Endothelial cell of umbilical vein (primary cell): Measurements from ENCODE around the gene SYNPO2L. TPM values are rescaled to one million over a fixed set of nuclear protein-coding genes. Genes with fewer than 3 reads are reported as not detected.

Experiments
- BruUV-seq: library from RNA; stranded (reverse); fragments of 400-500 nt; replicated peaks from 2 replicates; lab custom pipeline; 2021; lab: Mats Ljungman, UMichigan
- CTCF ChIA-PET: fragments of 300-600, 350-600 bp; sonication (Branson Sonifier 250); formaldehyde crosslinking; loops from one replicate; lab custom pipeline; 2021; ENCODE audit warnings: antibody characterized with exemption, inconsistent platforms; lab: Charles Lee
- POLR2A ChIA-PET: fragments of 300-600, 350-600 bp; sonication (Branson Sonifier 250); formaldehyde crosslinking; loops from one replicate; lab custom pipeline; 2021; ENCODE audit warnings: antibody characterized with exemption, inconsistent platforms; lab: Charles Lee
- DNase-seq: peaks from one replicate; pipeline ENCODE4 v3.0.0-alpha.2; 2011; ENCODE audit warnings: low read depth, low spot score
- FAIRE-seq: peaks from 2 replicates; lab custom pipeline; 2011; peaks lifted over from hg19 to GRCh38; lab: Jason Lieb, UNC
- H2AFZ ChIP-seq: 2 replicates; pipeline ENCODE4 v1.6.0; 2012; ENCODE audit warnings: low read depth, low read length, control low read depth, inconsistent platforms
- H3K27ac ChIP-seq: 2 replicates; pipeline ENCODE4 v1.5.1; 2011; ENCODE audit warnings: low read depth, mild to moderate bottlenecking, control low read depth, low read length, moderate library complexity; ENCODE audit not compliant: insufficient read depth
- H3K27me3 ChIP-seq, 2 experiments: 2 replicates each; pipeline versions ENCODE4 v1.6.0 to v1.6.1; 2011; ENCODE audit warnings: low read length in 2 of 2, mixed read lengths in 1 of 2; ENCODE audit not compliant: control insufficient read depth in 2 of 2, insufficient read depth in 2 of 2
- H3K36me3 ChIP-seq, 2 experiments: 2 replicates in 1 of 2; 3 replicates in 1 of 2; pipeline ENCODE4 v1.5.1; 2011; ENCODE audit warnings: low read length in 2 of 2, mild to moderate bottlenecking in 1 of 2, moderate library complexity in 1 of 2; ENCODE audit not compliant: control insufficient read depth in 2 of 2, insufficient read depth in 2 of 2; ENCODE audit errors: extremely low read depth in 1 of 2
- H3K4me1 ChIP-seq: 3 replicates; pipeline ENCODE4 v1.5.1; 2011; ENCODE audit warnings: mild to moderate bottlenecking, low read length; ENCODE audit not compliant: control insufficient read depth, insufficient read depth; ENCODE audit errors: extremely low read depth
- H3K4me2 ChIP-seq: 2 replicates; pipeline ENCODE4 v1.6.1; 2011; ENCODE audit warnings: low read length, control low read depth, mixed read lengths; ENCODE audit not compliant: insufficient read depth
- H3K4me3 ChIP-seq, 3 experiments: fragments of 200-600 bp in 1 of 3; sonication (generic), shearing (Covaris generic) in 1 of 3; replicated peaks in 1 of 3; 2 replicates each; pipeline ENCODE4 v1.5.1; 2011 to 2016; ENCODE audit warnings: control low read depth in 3 of 3, low read length in 3 of 3, mild to moderate bottlenecking in 2 of 3, inconsistent platforms in 1 of 3, low read depth in 1 of 3, moderate library complexity in 1 of 3; ENCODE audit not compliant: insufficient read depth in 1 of 3
- H3K79me2 ChIP-seq: 2 replicates; pipeline ENCODE4 v1.6.0; 2012; ENCODE audit warnings: low read length, inconsistent platforms; ENCODE audit not compliant: control insufficient read depth, insufficient read depth
- H3K9ac ChIP-seq: replicated peaks from 2 replicates; pipeline ENCODE3; 2011; ENCODE audit warnings: low read length, control low read depth; ENCODE audit not compliant: insufficient read depth; ENCODE audit errors: extremely low read depth
- H3K9me1 ChIP-seq: replicated peaks from 3 replicates; pipeline ENCODE4 v1.6.0; 2011; ENCODE audit warnings: mild to moderate bottlenecking, low read length; ENCODE audit not compliant: control insufficient read depth, insufficient read depth; ENCODE audit errors: extremely low read depth
- H3K9me3 ChIP-seq: replicated peaks from 2 replicates; pipeline ENCODE4 v1.5.1; 2012; ENCODE audit warnings: low read length, inconsistent platforms; ENCODE audit not compliant: control insufficient read depth, insufficient read depth
- H4K20me1 ChIP-seq: replicated peaks from 2 replicates; pipeline ENCODE3; 2011; ENCODE audit warnings: mild to moderate bottlenecking, low read length; ENCODE audit not compliant: control insufficient read depth, insufficient read depth; ENCODE audit errors: extremely low read depth
- EZH2 ChIP-seq: IDR thresholded peaks from 2 replicates; pipeline ENCODE4 v1.6.1; 2012; ENCODE audit warnings: borderline replicate concordance, low read depth, mild to moderate bottlenecking, moderate library complexity, low read length, inconsistent platforms; ENCODE audit not compliant: severe bottlenecking
- FOS ChIP-seq: IDR thresholded peaks from 2 replicates; pipeline ENCODE4 v1.6.1; 2011; ENCODE audit warnings: mild to moderate bottlenecking, low read length, moderate library complexity, borderline replicate concordance; ENCODE audit not compliant: insufficient read depth
- GATA2 ChIP-seq: IDR thresholded peaks from 2 replicates; pipeline ENCODE4 v1.7.0; 2011; ENCODE audit warnings: low read depth, mild to moderate bottlenecking, moderate library complexity, mixed read lengths, low read length; ENCODE audit not compliant: insufficient read length, insufficient read depth
- JUN ChIP-seq: IDR thresholded peaks from 2 replicates; pipeline ENCODE4 v1.6.1; 2011; ENCODE audit warnings: borderline replicate concordance, low read depth; ENCODE audit not compliant: insufficient read length, insufficient read depth
- MYC ChIP-seq: IDR thresholded peaks from one replicate; pipeline ENCODE4 v1.6.1; 2011; ENCODE audit warnings: mild to moderate bottlenecking, low read depth, low read length
- POLR2A ChIP-seq: IDR thresholded peaks from 2 replicates; pipeline ENCODE4 v1.6.1; 2012; ENCODE audit warnings: low read depth, mild to moderate bottlenecking, control low read depth, low read length
- POLR2AphosphoS5 ChIP-seq: IDR thresholded peaks from 2 replicates; pipeline ENCODE4 v1.6.1; 2012; ENCODE audit warnings: low read depth, mild to moderate bottlenecking, control low read depth, low read length, moderate library complexity; ENCODE audit not compliant: insufficient read depth
- dilution Hi-C: fragments of 300-500 bp; cut with MboI; formaldehyde crosslinking; loops from one replicate; pipeline ENCODE4 v1.15.0; 2019; ENCODE audit warnings: low sequenced_read_pairs; ENCODE audit not compliant: extremely low pct_ligation_motif_present
- intact Hi-C: fragments of 100-400 bp; cut with micrococcal nuclease; formaldehyde crosslinking; loops from one replicate; pipeline ENCODE4 v1.10.0; 2022
- polyA plus RNA-seq, 4 experiments: library from polyadenylated mRNA; depleted of rRNA in 3 of 4; stranded (reverse) in 3 of 4; unstranded in 1 of 4; fragments of >200 nt; gene quantifications; 2 replicates each; pipeline versions ENCODE4 v1.2.1 to v1.2.3, GENCODE V29; 2011 to 2012; ENCODE audit warnings: missing spikeins in 1 of 4
- total RNA-seq: library from RNA; stranded (reverse); gene quantifications from 2 replicates; pipeline ENCODE4 v1.2.3, GENCODE V29; 2021
- TF ChIP-seq, protein P1 (sequence below), 2 donors: IDR thresholded peaks; 1 replicate in 1 of 2; 2 replicates in 1 of 2; pipeline ENCODE4 v1.5.1; 2011; ENCODE audit warnings: low read length in 2 of 2, mild to moderate bottlenecking in 2 of 2, moderate library complexity in 2 of 2, control low read depth in 1 of 2, inconsistent platforms in 1 of 2, low read depth in 1 of 2; ENCODE audit not compliant: insufficient read depth in 1 of 2; ENCODE audit errors: extremely low read depth in 1 of 2
- TF ChIP-seq, protein P2 (sequence below): IDR thresholded peaks from 2 replicates; pipeline ENCODE4 v1.6.1; 2011; ENCODE audit not compliant: insufficient read depth, insufficient read length

Gene SYNPO2L
- total and polyA plus RNA-seq, 2 donors (not counting 3 experiments of a cell fraction or from before 2014, with no cell fraction given): not detected

DNA sequence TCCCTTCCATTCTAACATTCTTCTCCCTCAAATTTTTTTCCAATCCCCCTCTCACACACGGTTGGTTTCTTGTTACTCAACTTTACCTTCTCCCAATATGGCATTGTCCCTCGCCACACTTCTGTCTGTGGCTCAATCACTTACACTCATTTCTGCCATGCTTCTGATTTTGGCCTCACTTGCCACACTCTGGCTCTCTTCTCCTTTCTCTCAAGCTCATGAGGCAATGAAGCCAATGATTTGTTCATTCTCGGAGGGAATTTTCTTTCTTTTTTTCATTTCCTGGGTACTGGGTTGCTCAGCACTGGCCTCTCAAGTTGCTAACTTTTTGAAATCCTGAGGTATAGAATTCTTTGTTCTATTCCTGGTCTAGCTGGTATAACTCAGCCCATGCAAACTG, 10.6 kb downstream of the SYNPO2L start:
- no peaks in the 10 kb centered on the region for H3K36me3 ChIP-seq
- dilution Hi-C loops: no loop called here
- H3K27ac ChIP-seq: no peak overlapping the region
- no peak overlapping the region for H2AFZ ChIP-seq
- TF ChIP-seq FOS (no peak), JUN (no peak), MYC (no peak), POLR2AphosphoS5 (no peak), EZH2 (no peak), POLR2A (no peak), GATA2 (no peak)
- TF ChIP-seq, protein P1, sequence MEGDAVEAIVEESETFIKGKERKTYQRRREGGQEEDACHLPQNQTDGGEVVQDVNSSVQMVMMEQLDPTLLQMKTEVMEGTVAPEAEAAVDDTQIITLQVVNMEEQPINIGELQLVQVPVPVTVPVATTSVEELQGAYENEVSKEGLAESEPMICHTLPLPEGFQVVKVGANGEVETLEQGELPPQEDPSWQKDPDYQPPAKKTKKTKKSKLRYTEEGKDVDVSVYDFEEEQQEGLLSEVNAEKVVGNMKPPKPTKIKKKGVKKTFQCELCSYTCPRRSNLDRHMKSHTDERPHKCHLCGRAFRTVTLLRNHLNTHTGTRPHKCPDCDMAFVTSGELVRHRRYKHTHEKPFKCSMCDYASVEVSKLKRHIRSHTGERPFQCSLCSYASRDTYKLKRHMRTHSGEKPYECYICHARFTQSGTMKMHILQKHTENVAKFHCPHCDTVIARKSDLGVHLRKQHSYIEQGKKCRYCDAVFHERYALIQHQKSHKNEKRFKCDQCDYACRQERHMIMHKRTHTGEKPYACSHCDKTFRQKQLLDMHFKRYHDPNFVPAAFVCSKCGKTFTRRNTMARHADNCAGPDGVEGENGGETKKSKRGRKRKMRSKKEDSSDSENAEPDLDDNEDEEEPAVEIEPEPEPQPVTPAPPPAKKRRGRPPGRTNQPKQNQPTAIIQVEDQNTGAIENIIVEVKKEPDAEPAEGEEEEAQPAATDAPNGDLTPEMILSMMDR (IDR thresholded peaks at IDR 0.05; ENCODE audit: extremely low read depth in 1 of 2, insufficient read depth in 1 of 2, low read depth in 1 of 2, low read length in 2 of 2): no peak
- TF ChIP-seq, protein P2, sequence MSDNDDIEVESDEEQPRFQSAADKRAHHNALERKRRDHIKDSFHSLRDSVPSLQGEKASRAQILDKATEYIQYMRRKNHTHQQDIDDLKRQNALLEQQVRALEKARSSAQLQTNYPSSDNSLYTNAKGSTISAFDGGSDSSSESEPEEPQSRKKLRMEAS: no peak
- ChIA-PET CTCF (interaction anchor here (1.1 to 6.5 kb wide), 5 partner anchors 12 to 382 kb away, joined by 3 to 127 read pairs (median 9); no protein-coding TSS in a partner anchor), POLR2A (no interaction called here)
- peaks cover 2% of the 10 kb centered on the region for H3K4me1 ChIP-seq
- H3K9me1 ChIP-seq: no peaks in the 10 kb centered on the region
- FAIRE-seq (no peak), DNase-seq (no peak)
- H3K9me3 ChIP-seq: no peaks in the 10 kb centered on the region
- no peaks in the 10 kb centered on the region for H4K20me1 ChIP-seq
- H3K4me3 ChIP-seq: no peak overlapping the region
- BruUV-seq: no TSS peak
- no peak overlapping the region for H3K9ac ChIP-seq
- H3K79me2 ChIP-seq: no peaks in the 10 kb centered on the region
- intact Hi-C loops: no loop called here
- peaks cover 4 to 16% of the 10 kb centered on the region in 2 experiments for H3K27me3 ChIP-seq
- no peak overlapping the region for H3K4me2 ChIP-seq
